ENCODE measurements around the gene BBS7. TPM values are rescaled to one million over a fixed set of nuclear protein-coding genes. Genes with fewer than 3 reads are reported as not detected.
A peak's percentile ranks its signal among the peaks of the same experiment; 100 is the strongest.

BBS7 gene
- total and polyA plus RNA-seq, 2 donors (not counting 3 experiments of a cell fraction or from before 2014, with no cell fraction given) = 20.0 to 21.7 TPM

DNA sequence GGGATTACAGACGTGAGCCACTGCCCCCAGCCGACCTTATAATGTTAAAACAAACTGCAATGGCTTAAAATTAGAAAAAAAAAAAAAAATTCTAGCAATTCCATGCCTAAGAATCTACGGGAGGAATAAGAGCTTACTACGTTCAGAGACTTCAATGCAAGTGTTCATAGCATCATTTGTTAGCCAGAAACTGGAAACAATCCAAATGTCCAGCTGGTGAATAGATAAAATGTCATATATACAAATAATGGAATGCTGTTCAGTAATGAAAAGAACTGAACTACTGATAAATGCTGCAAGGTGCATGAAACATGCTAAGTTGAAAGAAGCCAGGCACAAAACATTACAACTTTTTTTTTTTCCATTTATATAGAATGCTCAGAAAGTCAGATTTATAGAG lies 63.9 kb downstream of the BBS7 start:
- H3K27me3 ChIP-seq (ENCODE audit: control insufficient read depth in 2 of 2, insufficient read depth in 2 of 2, low read length in 2 of 2) = no peaks in the 10 kb centered on the region
- FAIRE-seq = no peak
- intact Hi-C loops (cut with micrococcal nuclease) = no loop called here
- no peak overlapping the region for H3K27ac ChIP-seq (ENCODE audit: insufficient read depth, low read depth, low read length)
- H3K9me3 ChIP-seq (replicated peaks; ENCODE audit: control insufficient read depth, insufficient read depth, low read length) = no peaks in the 10 kb centered on the region
- H4K20me1 ChIP-seq (replicated peaks; ENCODE audit: control insufficient read depth, extremely low read depth, insufficient read depth, low read length) = no peaks in the 10 kb centered on the region
- peaks cover 14% of the 10 kb centered on the region for H3K79me2 ChIP-seq (ENCODE audit: control insufficient read depth, insufficient read depth, low read length)
- DNase-seq (ENCODE audit: low read depth, low spot score) = no peak
- ChIA-PET POLR2A (interaction anchor here (0.7 kb wide), 1 partner anchor 1123 kb away, joined by 3 read pairs; no protein-coding TSS in a partner anchor), CTCF (no interaction called here)
- H3K9ac ChIP-seq (replicated peaks; ENCODE audit: extremely low read depth, insufficient read depth, low read length) = no peak overlapping the region
- no TSS peak for BruUV-seq (replicated peaks)
- dilution Hi-C loops (cut with MboI; ENCODE audit: extremely low pct_ligation_motif_present, low sequenced_read_pairs) = no loop called here
- peaks cover 6% of the 10 kb centered on the region for H3K4me1 ChIP-seq (ENCODE audit: control insufficient read depth, extremely low read depth, insufficient read depth, low read length)
- no peak for TF ChIP-seq GATA2 (IDR thresholded peaks at IDR 0.05; ENCODE audit: insufficient read depth, insufficient read length, low read depth, low read length)
- no peak for TF ChIP-seq POLR2AphosphoS5 (IDR thresholded peaks at IDR 0.05; ENCODE audit: insufficient read depth, low read depth, low read length)
- TF ChIP-seq, protein P1, sequence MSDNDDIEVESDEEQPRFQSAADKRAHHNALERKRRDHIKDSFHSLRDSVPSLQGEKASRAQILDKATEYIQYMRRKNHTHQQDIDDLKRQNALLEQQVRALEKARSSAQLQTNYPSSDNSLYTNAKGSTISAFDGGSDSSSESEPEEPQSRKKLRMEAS (IDR thresholded peaks at IDR 0.05; ENCODE audit: insufficient read depth, insufficient read length) = no peak
- TF ChIP-seq POLR2A (IDR thresholded peaks at IDR 0.05; ENCODE audit: low read depth, low read length) = no peak
- no peak for TF ChIP-seq EZH2 (IDR thresholded peaks at IDR 0.05; ENCODE audit: borderline replicate concordance, low read depth, low read length, severe bottlenecking)
- no peak overlapping the region for H3K4me2 ChIP-seq (ENCODE audit: insufficient read depth, low read length)
- no peak overlapping the region for H3K4me3 ChIP-seq (replicated peaks in 1 of 3; ENCODE audit: insufficient read depth in 1 of 3, low read depth in 1 of 3, low read length in 3 of 3)
- H3K36me3 ChIP-seq (ENCODE audit: control insufficient read depth in 2 of 2, extremely low read depth in 1 of 2, insufficient read depth in 2 of 2, low read length in 2 of 2) = peaks cover 5 to 10% of the 10 kb centered on the region in 2 experiments
- H2AFZ ChIP-seq (ENCODE audit: low read depth, low read length) = no peak overlapping the region
- H3K9me1 ChIP-seq (replicated peaks; ENCODE audit: control insufficient read depth, extremely low read depth, insufficient read depth, low read length) = no peaks in the 10 kb centered on the region

DNA sequence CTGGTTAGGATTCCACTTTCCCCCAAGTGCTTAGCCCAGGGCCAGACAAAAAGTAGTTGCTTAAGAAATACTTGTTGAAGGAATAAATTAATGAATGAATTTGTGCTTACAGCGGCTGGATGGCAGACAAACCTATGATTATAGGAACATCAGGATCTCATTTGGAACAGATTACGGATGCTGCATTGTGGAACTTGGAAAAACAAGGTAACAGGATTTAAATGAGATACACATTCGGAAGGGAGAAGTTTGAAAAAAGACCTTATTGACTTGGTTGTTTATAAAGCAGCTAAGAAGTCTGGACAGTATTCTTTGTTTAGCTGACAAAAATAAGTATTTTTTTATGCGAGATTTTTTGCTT lies 68.6 kb downstream of the BBS7 start:
- H3K79me2 ChIP-seq (ENCODE audit: control insufficient read depth, insufficient read depth, low read length) = peaks cover 15% of the 10 kb centered on the region
- no peaks in the 10 kb centered on the region for H3K9me3 ChIP-seq (replicated peaks; ENCODE audit: control insufficient read depth, insufficient read depth, low read length)
- intact Hi-C loops (cut with micrococcal nuclease) = loop anchor here (1.0 kb wide), 3 partner anchors 22 to 104 kb away; partner anchors contain the start of genes BBS7 and CCNA2
- H3K36me3 ChIP-seq (ENCODE audit: control insufficient read depth in 2 of 2, extremely low read depth in 1 of 2, insufficient read depth in 2 of 2, low read length in 2 of 2) = peaks cover 3 to 5% of the 10 kb centered on the region in 2 experiments
- no peaks in the 10 kb centered on the region for H4K20me1 ChIP-seq (replicated peaks; ENCODE audit: control insufficient read depth, extremely low read depth, insufficient read depth, low read length)
- H3K4me3 ChIP-seq (replicated peaks in 1 of 3; ENCODE audit: insufficient read depth in 1 of 3, low read depth in 1 of 3, low read length in 3 of 3) = peak overlapping the region; percentile 84 to 93 (median 84)
- dilution Hi-C loops (cut with MboI; ENCODE audit: extremely low pct_ligation_motif_present, low sequenced_read_pairs) = no loop called here
- TF ChIP-seq, protein P1 (IDR thresholded peaks at IDR 0.05; ENCODE audit: insufficient read depth, insufficient read length) = no peak
- TF ChIP-seq, protein P2, sequence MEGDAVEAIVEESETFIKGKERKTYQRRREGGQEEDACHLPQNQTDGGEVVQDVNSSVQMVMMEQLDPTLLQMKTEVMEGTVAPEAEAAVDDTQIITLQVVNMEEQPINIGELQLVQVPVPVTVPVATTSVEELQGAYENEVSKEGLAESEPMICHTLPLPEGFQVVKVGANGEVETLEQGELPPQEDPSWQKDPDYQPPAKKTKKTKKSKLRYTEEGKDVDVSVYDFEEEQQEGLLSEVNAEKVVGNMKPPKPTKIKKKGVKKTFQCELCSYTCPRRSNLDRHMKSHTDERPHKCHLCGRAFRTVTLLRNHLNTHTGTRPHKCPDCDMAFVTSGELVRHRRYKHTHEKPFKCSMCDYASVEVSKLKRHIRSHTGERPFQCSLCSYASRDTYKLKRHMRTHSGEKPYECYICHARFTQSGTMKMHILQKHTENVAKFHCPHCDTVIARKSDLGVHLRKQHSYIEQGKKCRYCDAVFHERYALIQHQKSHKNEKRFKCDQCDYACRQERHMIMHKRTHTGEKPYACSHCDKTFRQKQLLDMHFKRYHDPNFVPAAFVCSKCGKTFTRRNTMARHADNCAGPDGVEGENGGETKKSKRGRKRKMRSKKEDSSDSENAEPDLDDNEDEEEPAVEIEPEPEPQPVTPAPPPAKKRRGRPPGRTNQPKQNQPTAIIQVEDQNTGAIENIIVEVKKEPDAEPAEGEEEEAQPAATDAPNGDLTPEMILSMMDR (IDR thresholded peaks at IDR 0.05; ENCODE audit: extremely low read depth in 1 of 2, insufficient read depth in 1 of 2, low read depth in 1 of 2, low read length in 2 of 2) = no peak
- TF ChIP-seq FOS (IDR thresholded peaks at IDR 0.05; ENCODE audit: borderline replicate concordance, insufficient read depth, low read length) (no peak), POLR2AphosphoS5 (IDR thresholded peaks at IDR 0.05; ENCODE audit: insufficient read depth, low read depth, low read length) (no peak), MYC (IDR thresholded peaks at IDR 0.05; ENCODE audit: low read depth, low read length) (no peak), JUN (IDR thresholded peaks at IDR 0.05; ENCODE audit: borderline replicate concordance, insufficient read depth, insufficient read length, low read depth) (no peak), EZH2 (IDR thresholded peaks at IDR 0.05; ENCODE audit: borderline replicate concordance, low read depth, low read length, severe bottlenecking) (no peak), GATA2 (IDR thresholded peaks at IDR 0.05; ENCODE audit: insufficient read depth, insufficient read length, low read depth, low read length) (no peak), POLR2A (IDR thresholded peaks at IDR 0.05; ENCODE audit: low read depth, low read length) (no peak)
- CTCF ChIA-PET = interaction anchor here (1.0 to 1.4 kb wide), 2 partner anchors 12 to 22 kb away, joined by 4 to 6 read pairs; no protein-coding TSS in a partner anchor
- peak overlapping the region; percentile 80 for H3K27ac ChIP-seq (ENCODE audit: insufficient read depth, low read depth, low read length)
- peak overlapping the region; percentile 97 for H2AFZ ChIP-seq (ENCODE audit: low read depth, low read length)
- no peaks in the 10 kb centered on the region for H3K9me1 ChIP-seq (replicated peaks; ENCODE audit: control insufficient read depth, extremely low read depth, insufficient read depth, low read length)
- no TSS peak for BruUV-seq (replicated peaks)
- POLR2A ChIA-PET = interaction anchor here (1.3 kb wide), 1 partner anchor 12 kb away, joined by 3 read pairs; no protein-coding TSS in a partner anchor
- FAIRE-seq = peak; percentile 31
- peak overlapping the region; percentile 95 for H3K9ac ChIP-seq (replicated peaks; ENCODE audit: extremely low read depth, insufficient read depth, low read length)
- peaks cover 11% of the 10 kb centered on the region for H3K4me1 ChIP-seq (ENCODE audit: control insufficient read depth, extremely low read depth, insufficient read depth, low read length)
- peak overlapping the region; percentile 99 for H3K4me2 ChIP-seq (ENCODE audit: insufficient read depth, low read length)
- H3K27me3 ChIP-seq (ENCODE audit: control insufficient read depth in 2 of 2, insufficient read depth in 2 of 2, low read length in 2 of 2) = no peaks in the 10 kb centered on the region
- no peak for DNase-seq (ENCODE audit: low read depth, low spot score)
